GM12892 (cell line): ENCODE data around the gene BSN.
"Not testable (repeated sequence)": the region's sequence is repeated elsewhere in the genome, so short reads cannot be mapped to it uniquely, and the experiment has no call there.

Experiments used
- POLR2A ChIP-seq: IDR thresholded peaks from 2 replicates; pipeline ENCODE4 v1.6.1; 2011; ENCODE audit warnings: low read depth, low read length, control low read depth
- POLR2AphosphoS5 ChIP-seq: IDR thresholded peaks from 2 replicates; pipeline ENCODE4 v1.6.1; 2011; ENCODE audit warnings: low read depth, low read length, control low read depth
- TAF1 ChIP-seq: IDR thresholded peaks from 2 replicates; pipeline ENCODE4 v1.6.1; 2011; ENCODE audit warnings: low read depth, mild to moderate bottlenecking, control low read depth, low read length, borderline replicate concordance

GRCh38 chr3:49686346-49686745 is 132.1 kb downstream of the BSN start:
- not testable (repeated sequence) for TF ChIP-seq POLR2A, TAF1, POLR2AphosphoS5
